H9 (cell line): Measurements from ENCODE around the gene BCKDHB. TPM values are rescaled to one million over a fixed set of nuclear protein-coding genes. Genes with fewer than 3 reads are reported as not detected.

ENCODE experiments used
- DNase-seq: peaks from one replicate; pipeline ENCODE4 v3.0.0-alpha.2; 2017
- H2AFZ ChIP-seq: one replicate; pipeline ENCODE4 v1.6.1; 2013; ENCODE audit warnings: mild to moderate bottlenecking, low read length, control low read depth, moderate library complexity
- H2AK5ac ChIP-seq: 2 replicates; pipeline ENCODE4 v1.6.1; 2013; ENCODE audit warnings: low read length, control low read depth, mixed read lengths; ENCODE audit not compliant: insufficient read length
- H2BK120ac ChIP-seq: one replicate; pipeline ENCODE4 v1.6.1; 2013; ENCODE audit warnings: low read depth, mild to moderate bottlenecking, low read length, control low read depth, inconsistent platforms; ENCODE audit not compliant: poor library complexity, severe bottlenecking
- H2BK12ac ChIP-seq: 2 replicates; pipeline ENCODE4 v1.6.1; 2013; ENCODE audit warnings: low read length, control low read depth, mixed read lengths, low read depth; ENCODE audit not compliant: insufficient read length
- H2BK15ac ChIP-seq: 2 replicates; pipeline ENCODE4 v1.6.1; 2013; ENCODE audit warnings: low read depth, low read length, control low read depth
- H2BK20ac ChIP-seq: one replicate; pipeline ENCODE4 v1.6.1; 2013; ENCODE audit warnings: low read depth, mild to moderate bottlenecking, low read length, control low read depth, inconsistent platforms; ENCODE audit not compliant: poor library complexity, severe bottlenecking
- H2BK5ac ChIP-seq: 2 replicates; pipeline ENCODE4 v1.6.1; 2013; ENCODE audit warnings: low read length, control low read depth, mixed read lengths; ENCODE audit not compliant: insufficient read length
- H3K14ac ChIP-seq: 2 replicates; pipeline ENCODE4 v1.6.1; 2013; ENCODE audit warnings: low read length, control low read depth; ENCODE audit not compliant: insufficient read depth
- H3K18ac ChIP-seq: 2 replicates; pipeline ENCODE4 v1.6.1; 2013; ENCODE audit warnings: low read depth, mild to moderate bottlenecking, mixed read lengths, low read length, control low read depth; ENCODE audit not compliant: insufficient read length
- H3K23ac ChIP-seq: 2 replicates; pipeline ENCODE4 v1.6.1; 2013; ENCODE audit warnings: low read length, control low read depth, mixed read lengths, low read depth; ENCODE audit not compliant: insufficient read length
- H3K23me2 ChIP-seq: 2 replicates; pipeline ENCODE4 v1.6.1; 2013; ENCODE audit warnings: low read depth, mild to moderate bottlenecking, mixed read lengths, low read length, control low read depth; ENCODE audit not compliant: insufficient read length, poor library complexity, severe bottlenecking
- H3K27ac ChIP-seq: 2 replicates; pipeline ENCODE4 v1.5.1; 2013; ENCODE audit warnings: low read length, control low read depth, mixed read lengths, low read depth; ENCODE audit not compliant: insufficient read length
- H3K27me3 ChIP-seq: 2 replicates; pipeline ENCODE4 v1.6.1; 2013; ENCODE audit warnings: low read length, control low read depth, inconsistent platforms; ENCODE audit not compliant: insufficient read depth
- H3K4ac ChIP-seq: 2 replicates; pipeline ENCODE4 v1.6.1; 2013; ENCODE audit warnings: low read depth, mild to moderate bottlenecking, control low read depth, inconsistent platforms, low read length, moderate library complexity
- H3K4me1 ChIP-seq: 2 replicates; pipeline ENCODE4 v1.6.1; 2013; ENCODE audit warnings: low read length, control low read depth, inconsistent platforms; ENCODE audit not compliant: insufficient read depth
- H3K4me2 ChIP-seq: 2 replicates; pipeline ENCODE4 v1.6.1; 2013; ENCODE audit warnings: low read length, control low read depth, mixed read lengths; ENCODE audit not compliant: insufficient read length, insufficient read depth
- H3K56ac ChIP-seq: 2 replicates; pipeline ENCODE4 v1.6.1; 2013; ENCODE audit warnings: low read depth, mild to moderate bottlenecking, mixed read lengths, low read length, control low read depth; ENCODE audit not compliant: insufficient read length
- H3K79me1 ChIP-seq: 2 replicates; pipeline ENCODE4 v1.6.1; 2013; ENCODE audit warnings: low read depth, mild to moderate bottlenecking, moderate library complexity, low read length, control low read depth, inconsistent platforms; ENCODE audit not compliant: insufficient read depth, poor library complexity, severe bottlenecking
- H3K79me2 ChIP-seq: 2 replicates; pipeline ENCODE4 v1.6.1; 2013; ENCODE audit warnings: low read length, control low read depth, inconsistent platforms; ENCODE audit not compliant: insufficient read depth
- H3K9ac ChIP-seq: 2 replicates; pipeline ENCODE4 v1.6.1; 2013; ENCODE audit warnings: low read length, control low read depth, mixed read lengths; ENCODE audit not compliant: insufficient read length; ENCODE audit errors: extremely low read depth
- H3K9me3 ChIP-seq: one replicate; pipeline ENCODE4 v1.6.1; 2013; ENCODE audit warnings: low read depth, low read length, inconsistent platforms; ENCODE audit not compliant: control insufficient read depth
- H3T11ph ChIP-seq: one replicate; pipeline ENCODE4 v1.6.1; 2013; ENCODE audit warnings: mild to moderate bottlenecking, low read length, control low read depth, inconsistent platforms
- H4K20me1 ChIP-seq: one replicate; pipeline ENCODE4 v1.6.1; 2013; ENCODE audit not compliant: control insufficient read depth, insufficient read length, insufficient read depth
- H4K5ac ChIP-seq: 2 replicates; pipeline ENCODE4 v1.6.1; 2013; ENCODE audit warnings: low read depth, mild to moderate bottlenecking, mixed read lengths, low read length, control low read depth; ENCODE audit not compliant: insufficient read length
- H4K8ac ChIP-seq: replicated peaks from 2 replicates; pipeline ENCODE4 v1.6.1; 2013; ENCODE audit warnings: low read length, control low read depth, mixed read lengths, low read depth; ENCODE audit not compliant: insufficient read length
- H4K91ac ChIP-seq: 2 replicates; pipeline ENCODE4 v1.6.1; 2013; ENCODE audit warnings: low read depth, mild to moderate bottlenecking, moderate library complexity, mixed read lengths, low read length, control low read depth; ENCODE audit not compliant: insufficient read length
- H3K27ac Mint-ChIP-seq, 3 experiments: 2 replicates in 2 of 3; 3 replicates in 1 of 3; pipeline ENCODE4 v1.8.0; 2020 to 2021; ENCODE audit warnings: mixed read lengths in 3 of 3, mild to moderate bottlenecking in 1 of 3, moderate library complexity in 1 of 3
- H3K27me3 Mint-ChIP-seq: 2 replicates; pipeline ENCODE4 v1.8.0; 2021; ENCODE audit warnings: low read depth, mild to moderate bottlenecking, moderate library complexity, mixed read lengths
- H3K36me3 Mint-ChIP-seq, 3 experiments: 2 replicates in 2 of 3; 3 replicates in 1 of 3; pipeline ENCODE4 v1.8.0; 2020 to 2021; ENCODE audit warnings: low read depth in 3 of 3, mixed read lengths in 3 of 3; ENCODE audit not compliant: insufficient read depth in 1 of 3
- H3K4me1 Mint-ChIP-seq, 2 experiments: 2 replicates each; pipeline ENCODE4 v1.8.0; 2020; ENCODE audit warnings: mixed read lengths in 2 of 2
- H3K4me3 Mint-ChIP-seq, 2 experiments: 2 replicates in 1 of 2; 3 replicates in 1 of 2; pipeline ENCODE4 v1.8.0; 2020 to 2021; ENCODE audit warnings: mild to moderate bottlenecking in 2 of 2, mixed read lengths in 2 of 2, moderate library complexity in 1 of 2
- H3K9me3 Mint-ChIP-seq, 2 experiments: 2 replicates in 1 of 2; 3 replicates in 1 of 2; pipeline ENCODE4 v1.8.0; 2020; ENCODE audit warnings: mild to moderate bottlenecking in 2 of 2, mixed read lengths in 2 of 2, moderate library complexity in 1 of 2
- WGBS: extraction: QIAGEN DNeasy Blood & Tissue Kit; methylation state at CpG from one replicate; pipeline ENCODE4 v1.1.7; 2013; ENCODE audit warnings: missing lambda C conversion rate, low lambda C conversion rate, mixed read lengths; ENCODE audit not compliant: insufficient read length; ENCODE audit errors: extremely low coverage; 5-methylcytosine and 5-hydroxymethylcytosine counted together
- total RNA-seq: library from RNA; stranded (reverse); gene quantifications from 2 replicates; pipeline ENCODE4 v1.2.1, GENCODE V29; 2021
- TF ChIP-seq, protein P1 (sequence below): fragments of 200-600 bp; sonication (generic); conservative IDR thresholded peaks from 3 replicates; pipeline ENCODE4 v1.8.0; 2021; ENCODE audit warnings: antibody characterized with exemption, mild to moderate bottlenecking

Gene BCKDHB
- total RNA-seq, 1 experiment from 2014 or later, result 26.6 TPM

DNA sequence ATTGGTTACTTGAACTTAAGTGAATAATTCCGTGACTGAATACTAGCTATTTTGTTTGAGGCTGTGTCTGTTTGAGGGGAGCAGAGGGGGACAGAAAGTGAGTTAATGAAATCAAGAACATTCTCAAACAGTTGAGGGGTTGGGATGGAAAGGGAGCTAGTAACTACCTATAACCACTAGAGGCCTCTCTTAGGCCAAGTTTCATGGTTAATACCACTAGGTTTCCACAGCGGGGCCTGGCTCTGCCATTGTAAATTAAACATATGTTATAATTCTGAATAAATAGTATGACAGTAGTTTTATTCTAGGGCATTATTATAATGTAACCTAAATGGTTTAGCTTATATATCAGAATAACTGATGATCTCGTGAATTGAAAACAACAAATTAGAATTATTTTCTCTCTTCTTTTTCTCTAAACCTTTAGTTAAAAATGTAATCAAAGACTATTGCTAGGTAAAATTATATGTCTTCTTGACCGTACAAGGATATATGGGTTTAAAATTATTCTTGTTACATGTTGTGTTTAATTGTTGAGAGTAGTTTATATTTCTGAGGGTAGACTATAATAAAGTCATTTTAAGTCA is 108.1 kb downstream of the BCKDHB start:
- no peak overlapping the region for H2BK12ac ChIP-seq
- H3K23me2 ChIP-seq, result no peaks in the 10 kb centered on the region
- no peaks in the 10 kb centered on the region for H3K79me2 ChIP-seq
- WGBS, result no CpG with 5 or more reads among the region's 4 CpGs
- H3K9ac ChIP-seq, result no peak overlapping the region
- H3K14ac ChIP-seq, result no peak overlapping the region
- no peaks in the 10 kb centered on the region for H3K27me3 ChIP-seq
- no peak overlapping the region for H3K27ac ChIP-seq
- Mint-ChIP-seq H3K36me3 (peaks cover 0 to 8% (median 2%) of the 10 kb centered on the region in 3 experiments; a peak in 4 of 7 replicates), H3K4me3 (no peak overlapping the region), H3K4me1 (peaks cover 27 to 28% of the 10 kb centered on the region in 2 experiments), H3K27me3 (no peaks in the 10 kb centered on the region), H3K27ac (no peak overlapping the region), H3K9me3 (no peaks in the 10 kb centered on the region; a peak in 1 of 5 replicates)
- H3K4me1 ChIP-seq, result peaks cover 3% of the 10 kb centered on the region; the same call in 1 of the 2 replicates
- H3K56ac ChIP-seq, result no peak overlapping the region
- H2AFZ ChIP-seq, result no peak overlapping the region
- no peak overlapping the region for H3T11ph ChIP-seq
- no peak for DNase-seq
- H2BK120ac ChIP-seq, result no peak overlapping the region
- H3K23ac ChIP-seq, result no peak overlapping the region
- H2BK15ac ChIP-seq, result no peak overlapping the region
- no peak overlapping the region for H4K91ac ChIP-seq
- H3K79me1 ChIP-seq, result no peaks in the 10 kb centered on the region
- no peak overlapping the region for H2BK5ac ChIP-seq
- H2BK20ac ChIP-seq, result no peak overlapping the region
- H4K20me1 ChIP-seq, result no peaks in the 10 kb centered on the region
- H4K8ac ChIP-seq, result no peak overlapping the region
- H4K5ac ChIP-seq, result no peak overlapping the region
- no peak overlapping the region for H3K4me2 ChIP-seq
- H2AK5ac ChIP-seq, result no peak overlapping the region
- TF ChIP-seq, protein P1, sequence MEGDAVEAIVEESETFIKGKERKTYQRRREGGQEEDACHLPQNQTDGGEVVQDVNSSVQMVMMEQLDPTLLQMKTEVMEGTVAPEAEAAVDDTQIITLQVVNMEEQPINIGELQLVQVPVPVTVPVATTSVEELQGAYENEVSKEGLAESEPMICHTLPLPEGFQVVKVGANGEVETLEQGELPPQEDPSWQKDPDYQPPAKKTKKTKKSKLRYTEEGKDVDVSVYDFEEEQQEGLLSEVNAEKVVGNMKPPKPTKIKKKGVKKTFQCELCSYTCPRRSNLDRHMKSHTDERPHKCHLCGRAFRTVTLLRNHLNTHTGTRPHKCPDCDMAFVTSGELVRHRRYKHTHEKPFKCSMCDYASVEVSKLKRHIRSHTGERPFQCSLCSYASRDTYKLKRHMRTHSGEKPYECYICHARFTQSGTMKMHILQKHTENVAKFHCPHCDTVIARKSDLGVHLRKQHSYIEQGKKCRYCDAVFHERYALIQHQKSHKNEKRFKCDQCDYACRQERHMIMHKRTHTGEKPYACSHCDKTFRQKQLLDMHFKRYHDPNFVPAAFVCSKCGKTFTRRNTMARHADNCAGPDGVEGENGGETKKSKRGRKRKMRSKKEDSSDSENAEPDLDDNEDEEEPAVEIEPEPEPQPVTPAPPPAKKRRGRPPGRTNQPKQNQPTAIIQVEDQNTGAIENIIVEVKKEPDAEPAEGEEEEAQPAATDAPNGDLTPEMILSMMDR, result peak; percentile 84
- H3K9me3 ChIP-seq, result no peaks in the 10 kb centered on the region
- no peak overlapping the region for H3K18ac ChIP-seq
- no peak overlapping the region for H3K4ac ChIP-seq
